OCI-LY7 (cell line): ENCODE results near the gene SLC4A4. TPM values are rescaled to one million over a fixed set of nuclear protein-coding genes. Genes with fewer than 3 reads are reported as not detected.

Experiments used
- BruUV-seq: library from RNA; stranded (reverse); fragments of 400-500 nt; replicated peaks from 2 replicates; lab custom pipeline; 2021; lab: Mats Ljungman, UMichigan
- CTCF ChIA-PET: fragments of 300-600 bp; sonication (Branson Sonifier 250); formaldehyde crosslinking; loops from one replicate; lab custom pipeline; 2022; ENCODE audit warnings: antibody characterized with exemption; ENCODE audit not compliant: unreplicated experiment; lab: Charles Lee
- POLR2A ChIA-PET: fragments of 300-600 bp; sonication (Branson Sonifier 250); formaldehyde crosslinking; loops from one replicate; lab custom pipeline; 2022; ENCODE audit warnings: antibody characterized with exemption; lab: Charles Lee
- DNase-seq: peaks from one replicate; pipeline ENCODE4 v3.0.0-alpha.2; 2015; ENCODE audit warnings: low spot score
- H2AFZ ChIP-seq: fragments of 200-600 bp; sonication (generic), shearing (Covaris generic); 2 replicates; pipeline ENCODE4 v1.6.1; 2014; ENCODE audit warnings: mild to moderate bottlenecking, antibody characterized with exemption, low read length, moderate library complexity
- H3K27ac ChIP-seq: fragments of 200-600 bp; sonication (generic); 2 replicates; pipeline ENCODE4 v1.5.1; 2014; ENCODE audit warnings: mixed run types, low read depth, mild to moderate bottlenecking, moderate library complexity, low read length, inconsistent platforms; ENCODE audit not compliant: poor library complexity, severe bottlenecking
- H3K36me3 ChIP-seq: fragments of 200-600 bp; sonication (generic); 2 replicates; pipeline ENCODE4 v1.6.1; 2014; ENCODE audit warnings: mild to moderate bottlenecking, antibody characterized with exemption, low read length, moderate library complexity, mixed read lengths; ENCODE audit not compliant: insufficient read depth
- H3K4me1 ChIP-seq: fragments of 200-600 bp; sonication (generic); 2 replicates; pipeline ENCODE4 v1.5.1; 2014; ENCODE audit warnings: mild to moderate bottlenecking, low read length; ENCODE audit not compliant: insufficient read depth, poor library complexity, severe bottlenecking
- H3K4me2 ChIP-seq: fragments of 200-600 bp; sonication (generic); 2 replicates; pipeline ENCODE4 v1.6.1; 2014; ENCODE audit warnings: mild to moderate bottlenecking, low read length
- H3K4me3 ChIP-seq: fragments of 200-600 bp; sonication (generic); 2 replicates; pipeline ENCODE4 v1.5.1; 2014; ENCODE audit warnings: mild to moderate bottlenecking, low read depth, low read length; ENCODE audit not compliant: poor library complexity, severe bottlenecking
- H3K79me2 ChIP-seq: fragments of 200-600 bp; sonication (generic); 2 replicates; pipeline ENCODE4 v1.6.1; 2016; ENCODE audit warnings: low read depth, mild to moderate bottlenecking, low read length, moderate library complexity, mixed read lengths; ENCODE audit not compliant: insufficient read depth
- H3K9me2 ChIP-seq: fragments of 200-600 bp; sonication (generic); 2 replicates; pipeline ENCODE4 v1.6.1; 2016; ENCODE audit warnings: mild to moderate bottlenecking, low read length, mixed read lengths; ENCODE audit not compliant: insufficient read depth
- H3K9me3 ChIP-seq: fragments of 200-600 bp; sonication (generic); 2 replicates; pipeline ENCODE4 v1.6.1; 2014; ENCODE audit warnings: mild to moderate bottlenecking, mixed run types, low read length, mixed read lengths
- H4K20me1 ChIP-seq: fragments of 200-600 bp; sonication (generic); 2 replicates; pipeline ENCODE4 v1.6.1; 2014; ENCODE audit warnings: mild to moderate bottlenecking, antibody characterized with exemption, low read length, moderate library complexity, mixed read lengths; ENCODE audit not compliant: insufficient read depth
- CTCF ChIP-seq: fragments of 200-600 bp; sonication (generic); conservative IDR thresholded peaks from 2 replicates; pipeline ENCODE4 v1.5.1; 2014; ENCODE audit warnings: mild to moderate bottlenecking, antibody characterized with exemption, low read length, moderate library complexity, mixed read lengths
- EZH2phosphoT487 ChIP-seq: fragments of 200-600 bp; sonication (generic); IDR thresholded peaks from 2 replicates; pipeline ENCODE4 v1.6.1; 2018; ENCODE audit warnings: low read depth, borderline replicate concordance, mild to moderate bottlenecking, mixed run types, antibody characterized with exemption, low read length, moderate library complexity, mixed read lengths
- intact Hi-C: fragments of 100-400 bp; cut with micrococcal nuclease; formaldehyde crosslinking; loops from one replicate; pipeline ENCODE4 v1.10.0; 2022; ENCODE audit not compliant: unreplicated experiment
- total RNA-seq, 2 experiments: library from RNA; depleted of rRNA in 1 of 2; stranded (reverse); fragments of >200 nt in 1 of 2; shearing (Covaris generic) in 1 of 2; gene quantifications; 2 replicates each; pipeline ENCODE4 v1.2.3, GENCODE V29; 2014 to 2022

SLC4A4 gene
- total RNA-seq, 2 experiments from 2014 or later = not detected

GRCh38 chr4:71375494-71375893 is 36.7 kb downstream of the SLC4A4 start:
- Histone ChIP-seq H3K9me3 (no peaks in the 10 kb centered on the region), H2AFZ (no peak overlapping the region), H3K4me1 (no peaks in the 10 kb centered on the region), H3K4me3 (no peak overlapping the region), H3K9me2 (no peaks in the 10 kb centered on the region), H4K20me1 (no peaks in the 10 kb centered on the region), H3K27ac (no peak overlapping the region), H3K36me3 (no peaks in the 10 kb centered on the region), H3K4me2 (no peak overlapping the region), H3K79me2 (no peaks in the 10 kb centered on the region)
- DNase-seq = no peak
- no TSS peak for BruUV-seq
- intact Hi-C loops = no loop called here
- CTCF ChIA-PET = no interaction called here
- TF ChIP-seq EZH2phosphoT487 (no peak), CTCF (no peak)
- POLR2A ChIA-PET = interaction anchor here (0.6 kb wide), 1 partner anchor 40 kb away, joined by 3 read pairs; no protein-coding TSS in a partner anchor

- Histone ChIP-seq H3K9me3 (no peaks in the 10 kb centered on the region), H3K36me3 (no peaks in the 10 kb centered on the region), H3K9me2 (no peaks in the 10 kb centered on the region), H3K27ac (no peak overlapping the region), H3K4me2 (no peak overlapping the region), H4K20me1 (no peaks in the 10 kb centered on the region), H3K4me3 (no peak overlapping the region), H3K4me1 (no peaks in the 10 kb centered on the region), H3K79me2 (no peaks in the 10 kb centered on the region), H2AFZ (no peak overlapping the region)
- DNase-seq = no peak
- no TSS peak for BruUV-seq
- TF ChIP-seq EZH2phosphoT487 (no peak), CTCF (no peak)
- ChIA-PET CTCF (no interaction called here), POLR2A (no interaction called here)
- intact Hi-C loops = no loop called here
These were observed 38.7 kb downstream of the SLC4A4 start for GRCh38 chr4:71377561-71377960.

GRCh38 chr4:71379126-71379525 is 40.3 kb downstream of the SLC4A4 start:
- H3K79me2 ChIP-seq = no peaks in the 10 kb centered on the region
- no TSS peak for BruUV-seq
- H3K4me1 ChIP-seq = no peaks in the 10 kb centered on the region
- no peak overlapping the region for H3K4me2 ChIP-seq
- ChIA-PET POLR2A (interaction anchor here (0.7 kb wide), 1 partner anchor 163 kb away, joined by 3 read pairs; no protein-coding TSS in a partner anchor), CTCF (interaction anchor here (0.7 kb wide), 1 partner anchor 638 kb away, joined by 3 read pairs; no protein-coding TSS in a partner anchor)
- no peak for DNase-seq
- TF ChIP-seq EZH2phosphoT487 (no peak), CTCF (no peak)
- intact Hi-C loops = no loop called here
- H2AFZ ChIP-seq = no peak overlapping the region
- no peaks in the 10 kb centered on the region for H3K9me2 ChIP-seq
- no peaks in the 10 kb centered on the region for H3K36me3 ChIP-seq
- no peaks in the 10 kb centered on the region for H4K20me1 ChIP-seq
- H3K27ac ChIP-seq = no peak overlapping the region
- no peaks in the 10 kb centered on the region for H3K9me3 ChIP-seq
- no peak overlapping the region for H3K4me3 ChIP-seq
